ENCODE data around the gene EIF2S3B. TPM values are rescaled to one million over a fixed set of nuclear protein-coding genes. Genes with fewer than 3 reads are reported as not detected.

The EIF2S3B gene
- total RNA-seq, 1 donor from 2014 or later = 0.62 TPM

- DNase-seq (ENCODE audit: low spot score) (no peak), ATAC-seq (peak; percentile 24)
- intact Hi-C loops (cut with DNase I) = no loop called here
These were observed 45.7 kb downstream of the EIF2S3B start for GRCh38 chr12:10551375-10551774.

GRCh38 chr12:10553148-10553547 lies 47.5 kb downstream of the EIF2S3B start:
- ATAC-seq (no peak), DNase-seq (ENCODE audit: low spot score) (no peak)
- intact Hi-C loops (cut with DNase I) = no loop called here

GRCh38 chr12:10554228-10554755 lies 48.6 kb downstream of the EIF2S3B start:
- intact Hi-C loops (cut with DNase I) = no loop called here

GRCh38 chr12:10554756-10555481 lies 49.2 kb downstream of the EIF2S3B start:
- ATAC-seq = no peak
- DNase-seq (ENCODE audit: low spot score) = no peak
- intact Hi-C loops (cut with DNase I) = no loop called here

More at GRCh38 chr12:10554228-10554755, 48.6 kb downstream of the EIF2S3B start:
- peak; percentile 20 for ATAC-seq
- no peak for DNase-seq (ENCODE audit: low spot score)

GRCh38 chr12:10557329-10557728 lies 51.6 kb downstream of the EIF2S3B start:
- intact Hi-C loops (cut with DNase I) = no loop called here
- ATAC-seq (no peak), DNase-seq (ENCODE audit: low spot score) (no peak)

GRCh38 chr12:10557766-10558165 lies 52.1 kb downstream of the EIF2S3B start:
- DNase-seq (ENCODE audit: low spot score) = no peak
- no peak for ATAC-seq
- intact Hi-C loops (cut with DNase I) = no loop called here

Other genes starting within 250 kb of the EIF2S3B start
- 4.8 TPM for gene KLRD1, start 198.0 kb upstream of the EIF2S3B start, total RNA-seq
- gene KLRK1, start 115.8 kb upstream of the EIF2S3B start, total RNA-seq = 3.1 TPM
- gene KLRC4, start 96.1 kb upstream of the EIF2S3B start, total RNA-seq = 0.85 TPM
- gene KLRC3, start 85.3 kb upstream of the EIF2S3B start, total RNA-seq = not detected
- 0.67 TPM for gene KLRC2, start 69.9 kb upstream of the EIF2S3B start, total RNA-seq
- gene KLRC1, start 52.5 kb upstream of the EIF2S3B start, total RNA-seq = not detected
- 20.6 TPM for gene MAGOHB, start 107.7 kb downstream of the EIF2S3B start, total RNA-seq
- gene STYK1, start 168.2 kb downstream of the EIF2S3B start, total RNA-seq = 0.85 TPM
- 371 TPM for gene YBX3, start 217.4 kb downstream of the EIF2S3B start, total RNA-seq

All from sciatic nerve (tissue), 2 donors.